ENCODE results near the gene FBLN2.

DNA sequence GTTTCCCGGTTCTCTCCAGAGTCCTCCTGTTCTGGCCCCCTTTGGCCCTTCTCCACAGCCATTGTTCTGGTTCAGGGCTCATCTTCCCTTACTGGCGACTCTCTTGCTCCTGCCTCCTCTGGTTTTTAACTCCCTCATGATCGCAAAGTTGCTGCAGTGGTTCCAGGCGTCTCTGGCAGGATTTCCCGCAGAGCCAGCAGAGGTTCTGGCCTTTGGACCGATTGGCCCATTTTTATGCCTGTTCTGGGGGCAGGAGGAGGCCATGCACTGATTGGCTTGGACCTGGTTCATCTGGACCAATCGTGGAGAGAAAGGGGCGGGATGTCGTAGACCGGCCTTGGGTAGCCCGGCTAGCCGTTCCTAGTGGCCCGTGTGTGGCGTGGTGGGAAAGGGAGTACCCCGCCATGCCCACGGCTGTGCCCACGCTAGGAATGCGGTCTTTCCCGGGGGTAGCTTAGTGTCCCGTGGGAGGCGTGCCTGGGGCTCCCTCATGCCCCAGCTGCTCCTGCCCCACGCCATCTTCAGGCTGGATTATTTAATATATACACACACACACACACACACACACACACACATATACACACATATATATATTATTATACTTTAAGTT lies 113.4 kb downstream of the FBLN2 start:
- TF ChIP-seq MAFK (IDR thresholded peaks at IDR 0.05; ENCODE audit: low read depth, low read length), result no peak
- TF ChIP-seq, protein P1, sequence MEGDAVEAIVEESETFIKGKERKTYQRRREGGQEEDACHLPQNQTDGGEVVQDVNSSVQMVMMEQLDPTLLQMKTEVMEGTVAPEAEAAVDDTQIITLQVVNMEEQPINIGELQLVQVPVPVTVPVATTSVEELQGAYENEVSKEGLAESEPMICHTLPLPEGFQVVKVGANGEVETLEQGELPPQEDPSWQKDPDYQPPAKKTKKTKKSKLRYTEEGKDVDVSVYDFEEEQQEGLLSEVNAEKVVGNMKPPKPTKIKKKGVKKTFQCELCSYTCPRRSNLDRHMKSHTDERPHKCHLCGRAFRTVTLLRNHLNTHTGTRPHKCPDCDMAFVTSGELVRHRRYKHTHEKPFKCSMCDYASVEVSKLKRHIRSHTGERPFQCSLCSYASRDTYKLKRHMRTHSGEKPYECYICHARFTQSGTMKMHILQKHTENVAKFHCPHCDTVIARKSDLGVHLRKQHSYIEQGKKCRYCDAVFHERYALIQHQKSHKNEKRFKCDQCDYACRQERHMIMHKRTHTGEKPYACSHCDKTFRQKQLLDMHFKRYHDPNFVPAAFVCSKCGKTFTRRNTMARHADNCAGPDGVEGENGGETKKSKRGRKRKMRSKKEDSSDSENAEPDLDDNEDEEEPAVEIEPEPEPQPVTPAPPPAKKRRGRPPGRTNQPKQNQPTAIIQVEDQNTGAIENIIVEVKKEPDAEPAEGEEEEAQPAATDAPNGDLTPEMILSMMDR (conservative IDR thresholded peaks at IDR 0.05; ENCODE audit: low read depth, low read length), result no peak
- TF ChIP-seq POLR2A (IDR thresholded peaks at IDR 0.05; ENCODE audit: low read depth, low read length), result no peak

Data from IMR-90 (cell line).